HG02884 (cell line): ENCODE results near the gene PIP5K1B.
A peak's percentile ranks its signal among the peaks of the same experiment; 100 is the strongest.
"Not testable (repeated sequence)": the region's sequence is repeated elsewhere in the genome, so short reads cannot be mapped to it uniquely, and the experiment has no call there.

Source experiments
- ATAC-seq: cut with Tn5 transposase; IDR thresholded peaks from one replicate; pipeline ENCODE4 v1.9.1; 2021; ENCODE audit warnings: mild to moderate bottlenecking, moderate library complexity; ENCODE audit not compliant: unreplicated experiment

PIP5K1B gene

DNA sequence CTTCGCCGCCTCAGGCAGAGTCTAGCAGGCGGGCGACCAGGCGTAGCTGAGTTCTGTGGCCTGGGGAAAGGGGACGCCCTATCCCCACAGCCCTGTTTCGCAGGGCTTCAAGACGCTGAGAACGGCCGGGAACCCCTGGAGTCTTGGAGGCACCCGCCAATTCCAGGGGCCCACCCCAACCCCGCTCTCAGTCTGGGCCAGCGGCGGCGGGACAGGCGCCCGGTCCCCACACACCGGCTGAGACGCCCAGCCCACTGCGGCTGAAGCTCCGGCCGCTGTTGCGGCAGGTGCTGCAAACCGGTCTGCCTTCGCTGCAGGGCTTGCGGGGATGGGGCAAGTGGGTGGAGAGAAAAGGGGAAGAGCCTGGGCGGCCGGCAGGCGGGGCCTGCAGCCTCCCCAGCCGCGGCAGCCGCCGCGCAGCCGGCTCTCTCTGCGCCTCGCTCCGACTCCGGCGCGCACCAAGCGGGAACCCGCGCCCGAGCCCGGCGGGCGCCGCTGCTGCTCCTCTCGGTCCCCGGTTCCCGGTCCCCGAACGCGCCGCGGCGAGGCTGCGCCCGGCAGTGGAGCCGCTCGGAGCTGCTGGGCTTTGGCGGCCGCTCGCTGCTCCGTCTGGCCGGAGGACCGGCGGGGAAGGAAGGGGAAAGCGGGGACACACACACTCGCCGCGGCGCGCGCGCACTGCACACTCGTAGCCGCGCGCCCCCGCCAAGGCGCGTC, at the start of gene PIP5K1B:
PIP5K1B (plus strand) TSS at position 427 of the 717 bp plus-strand sequence. CDS start 117,375 bp downstream, outside the sequence.
- ATAC-seq, result peak; percentile 73

DNA sequence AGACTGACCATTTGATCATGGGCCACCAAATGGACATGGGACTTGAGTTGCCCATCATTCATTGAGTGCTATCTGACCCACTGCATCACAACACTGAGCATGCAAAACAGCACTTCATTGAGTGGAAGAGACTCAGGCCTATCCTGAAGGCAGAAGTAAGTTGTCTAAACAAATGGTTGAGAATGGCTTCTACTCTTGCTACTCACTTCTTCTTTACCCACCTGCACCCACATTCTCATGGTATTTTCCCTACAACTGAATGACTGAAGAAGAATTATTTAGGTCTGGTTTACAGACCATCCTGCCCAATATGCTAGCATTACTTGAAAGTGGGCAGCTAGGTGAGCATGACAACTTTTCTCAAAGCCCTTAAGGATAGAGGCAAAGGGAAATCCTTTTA, 41.0 kb upstream of the PIP5K1B start:
- ATAC-seq, result no peak

DNA sequence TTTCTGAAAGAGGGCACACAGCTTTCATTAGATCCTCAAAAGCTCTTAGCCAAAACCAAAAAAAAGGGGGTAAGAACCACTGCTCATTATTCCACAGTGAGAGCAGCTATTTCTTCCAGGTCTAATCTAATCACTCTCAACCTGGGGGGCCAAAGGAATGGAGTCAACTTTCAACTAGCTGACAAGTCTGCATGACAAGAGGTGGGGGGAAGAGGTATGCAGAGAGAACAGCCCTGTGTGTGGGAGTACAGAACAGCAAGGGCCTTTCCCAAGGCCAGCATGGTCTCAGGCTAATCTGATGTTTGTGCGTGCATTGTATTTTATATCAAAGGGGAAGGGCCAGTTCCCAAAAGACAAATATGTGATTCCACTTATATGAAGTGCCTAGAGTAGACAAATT, 36.9 kb upstream of the PIP5K1B start:
- no peak for ATAC-seq

- no peak for ATAC-seq
Observed at GRCh38 chr9:68669218-68669617, 35.8 kb upstream of the PIP5K1B start.

DNA sequence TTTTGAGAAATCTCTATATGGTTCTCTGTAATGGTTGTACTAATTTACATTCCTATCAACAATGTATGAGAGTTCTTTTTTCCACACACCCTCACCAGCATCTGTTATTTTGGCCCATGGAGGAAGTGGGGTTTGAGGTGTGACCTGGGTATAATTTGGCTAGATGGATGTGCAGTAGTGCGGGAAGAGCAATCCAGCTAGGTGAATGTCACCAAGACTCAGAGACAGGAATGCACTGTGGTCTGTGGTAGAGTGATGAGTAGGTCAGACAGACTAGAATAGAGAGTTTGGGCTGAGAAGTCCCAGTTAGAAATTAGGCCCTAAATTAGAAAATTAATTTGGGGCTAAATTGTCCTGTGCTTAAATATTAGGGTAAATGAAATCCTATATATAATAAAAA, 32.8 kb upstream of the PIP5K1B start:
- peak; percentile 49 for ATAC-seq

DNA sequence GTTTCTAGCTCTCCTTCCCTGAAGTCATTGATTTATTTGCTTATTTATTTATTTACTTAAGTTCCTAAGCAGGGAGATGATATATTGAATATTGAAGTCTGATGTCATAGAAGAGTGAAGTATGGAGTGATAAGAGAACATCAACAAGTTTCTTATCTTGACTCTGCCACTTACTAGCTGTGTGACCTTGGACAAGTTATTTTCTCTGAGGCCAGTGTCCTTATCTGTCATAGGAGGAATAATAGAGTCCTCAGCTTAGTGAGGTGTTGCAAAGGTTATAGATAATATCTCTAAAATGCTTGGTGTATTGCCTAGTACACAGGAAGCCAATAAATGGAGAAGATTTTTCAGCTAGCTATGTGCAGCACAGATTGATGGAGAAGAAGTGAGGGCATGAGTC, 32.4 kb upstream of the PIP5K1B start:
- ATAC-seq, result no peak

DNA sequence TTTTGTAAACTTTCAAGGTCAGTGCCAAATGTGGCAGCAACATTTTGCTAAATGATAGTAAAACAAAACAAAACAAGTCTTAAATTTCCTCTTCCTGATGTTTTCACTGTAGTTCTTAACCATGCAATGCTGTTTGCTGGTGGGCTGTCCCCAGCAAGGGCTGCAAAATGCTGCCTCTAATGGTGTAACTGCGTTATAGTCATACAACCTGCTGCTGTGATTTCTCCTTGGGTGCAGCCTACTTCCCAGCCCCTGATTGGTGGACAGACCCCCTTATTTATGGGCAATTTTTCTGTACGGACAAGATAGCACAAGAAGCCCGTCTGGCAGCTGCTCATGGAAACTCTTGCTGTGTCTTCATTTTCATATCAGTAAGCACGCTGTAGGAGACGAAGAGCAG, 26.6 kb upstream of the PIP5K1B start:
- no peak for ATAC-seq

GRCh38 chr9:68683433-68683832, 21.6 kb upstream of the PIP5K1B start:
- no peak for ATAC-seq

GRCh38 chr9:68685213-68685612, 19.8 kb upstream of the PIP5K1B start:
- ATAC-seq, result no peak

DNA sequence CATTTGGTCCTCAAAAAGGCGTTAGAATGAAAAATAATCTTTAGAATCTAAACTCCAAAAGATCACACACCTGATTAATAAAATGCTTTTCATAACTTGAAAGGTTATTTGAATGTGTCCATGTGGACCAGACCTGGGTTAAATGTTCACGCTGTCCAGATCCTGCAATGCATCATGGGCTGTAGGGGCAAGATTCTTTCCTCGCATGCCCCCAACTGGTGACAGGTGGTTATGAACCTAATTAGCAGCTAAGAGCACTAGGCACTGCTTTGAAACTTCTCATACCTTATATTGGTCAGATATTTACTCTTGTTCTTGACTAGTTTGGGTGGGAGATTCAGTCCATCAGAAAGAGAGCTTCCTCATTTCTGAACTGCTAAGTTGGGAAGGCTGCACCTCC, 19.3 kb upstream of the PIP5K1B start:
- peak; percentile 81 for ATAC-seq

DNA sequence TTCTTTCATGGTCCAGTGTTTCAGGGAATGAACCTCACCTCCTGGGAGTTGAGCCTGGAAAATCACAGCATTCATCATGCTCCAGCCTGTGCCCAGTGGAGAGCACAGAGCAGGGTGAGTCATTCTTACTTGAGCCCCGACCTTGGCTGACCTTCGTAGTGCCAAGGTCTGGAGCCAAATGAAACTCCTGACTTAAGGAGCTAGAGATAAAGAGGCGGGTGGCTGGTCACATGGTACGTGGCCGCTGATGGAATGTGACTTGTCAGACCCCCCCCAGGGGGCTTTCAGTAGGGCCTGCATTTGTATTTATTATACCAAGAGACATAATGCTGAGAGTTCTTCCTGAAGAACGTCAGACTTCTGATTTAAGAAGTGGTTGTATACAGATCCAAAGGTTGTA, 15.0 kb upstream of the PIP5K1B start:
- no peak for ATAC-seq

DNA sequence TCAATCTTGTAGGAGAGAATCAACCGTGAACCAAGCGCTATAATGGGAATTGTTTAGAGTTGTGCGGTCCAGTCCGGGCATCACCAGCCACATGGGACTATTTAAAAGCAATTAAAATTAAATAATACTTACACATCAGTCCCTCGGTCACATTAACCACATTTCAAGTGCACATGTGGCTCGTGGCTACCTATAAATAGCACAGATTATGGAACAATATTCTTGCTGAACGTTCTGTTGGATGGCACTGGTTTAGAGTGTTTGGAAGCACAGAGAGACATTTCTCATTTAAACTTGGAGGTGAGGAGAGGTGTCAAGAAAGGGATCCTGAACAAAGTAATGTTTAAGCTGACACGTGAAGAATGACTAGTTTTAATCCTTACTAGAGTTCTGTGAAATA, 12.5 kb upstream of the PIP5K1B start:
- ATAC-seq, result no peak

DNA sequence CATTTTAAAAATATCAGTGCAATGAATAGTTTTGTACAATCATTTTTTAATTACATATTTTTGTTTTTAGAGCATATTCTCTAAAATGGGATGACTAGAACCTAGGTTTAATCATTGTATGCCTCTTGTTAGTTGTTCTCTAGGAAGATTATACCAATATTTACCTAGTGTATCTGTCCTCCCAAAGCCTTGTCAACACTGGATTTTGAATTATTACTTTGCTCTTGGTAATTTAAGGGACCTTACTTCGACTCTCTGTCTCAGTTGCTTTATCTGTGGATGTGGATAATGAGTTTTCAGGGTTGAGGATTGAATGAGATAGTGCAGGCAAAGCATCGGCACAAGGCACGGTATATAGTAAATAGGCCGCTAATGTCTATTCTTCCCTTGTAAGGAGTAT, 10.9 kb upstream of the PIP5K1B start:
- ATAC-seq, result no peak

DNA sequence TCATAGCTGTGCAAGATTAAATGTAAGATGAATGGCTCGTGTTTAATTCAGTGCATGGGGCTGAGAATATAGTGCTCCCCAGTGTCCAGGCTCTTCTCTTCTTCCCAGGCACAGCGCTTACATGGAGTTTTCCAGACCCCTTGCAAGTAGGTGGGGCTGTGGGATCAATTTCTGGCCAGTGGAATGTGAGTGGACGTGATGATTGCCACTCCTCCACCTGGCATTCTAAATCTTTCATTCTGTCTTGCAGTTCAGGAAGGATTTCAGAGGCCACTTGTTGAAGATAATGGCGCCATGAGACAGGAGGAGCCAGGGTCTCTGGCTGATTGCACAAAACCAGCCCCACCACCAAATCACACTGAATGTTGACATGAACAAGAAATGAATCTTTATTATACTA, 7.2 kb upstream of the PIP5K1B start:
- ATAC-seq, result no peak

- ATAC-seq, result no peak
Observed at GRCh38 chr9:68698943-68699509, 6.0 kb upstream of the PIP5K1B start.

GRCh38 chr9:68699625-68700024, 5.4 kb upstream of the PIP5K1B start:
- not testable (repeated sequence) for ATAC-seq

GRCh38 chr9:68702493-68702892, 2.5 kb upstream of the PIP5K1B start:
- ATAC-seq, result no peak

DNA sequence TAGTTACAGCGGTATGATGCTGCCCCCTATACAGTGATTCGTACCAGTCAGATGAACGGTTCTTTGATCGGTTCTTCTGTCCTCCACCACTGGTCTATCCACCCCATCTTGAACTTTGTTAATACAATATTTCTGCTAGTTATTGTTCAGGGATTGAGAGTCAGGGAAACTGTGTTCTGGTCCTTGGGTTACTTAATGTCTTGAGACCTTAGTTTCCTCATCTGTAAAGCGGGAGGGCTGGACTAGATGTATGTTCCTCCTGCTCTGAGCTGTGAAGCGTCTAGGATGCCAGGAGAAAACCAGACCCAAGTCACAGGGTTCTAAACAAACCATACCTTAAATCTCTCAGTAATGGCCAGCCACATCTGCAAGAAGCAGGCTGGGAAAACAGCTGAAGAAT, 1.4 kb upstream of the PIP5K1B start:
- ATAC-seq, result no peak

GRCh38 chr9:68704498-68704813, 584 bp upstream of the PIP5K1B start:
- ATAC-seq, result no peak

GRCh38 chr9:68705531-68706362, 707 bp downstream of the PIP5K1B start:
- no peak for ATAC-seq

- peak; percentile 45 for ATAC-seq
Observed at GRCh38 chr9:68706363-68707201, 1.5 kb downstream of the PIP5K1B start.
